ENCODE results near the gene XAF1.
"Not testable (repeated sequence)": the region's sequence is repeated elsewhere in the genome, so short reads cannot be mapped to it uniquely, and the experiment has no call there.

XAF1 gene

DNA sequence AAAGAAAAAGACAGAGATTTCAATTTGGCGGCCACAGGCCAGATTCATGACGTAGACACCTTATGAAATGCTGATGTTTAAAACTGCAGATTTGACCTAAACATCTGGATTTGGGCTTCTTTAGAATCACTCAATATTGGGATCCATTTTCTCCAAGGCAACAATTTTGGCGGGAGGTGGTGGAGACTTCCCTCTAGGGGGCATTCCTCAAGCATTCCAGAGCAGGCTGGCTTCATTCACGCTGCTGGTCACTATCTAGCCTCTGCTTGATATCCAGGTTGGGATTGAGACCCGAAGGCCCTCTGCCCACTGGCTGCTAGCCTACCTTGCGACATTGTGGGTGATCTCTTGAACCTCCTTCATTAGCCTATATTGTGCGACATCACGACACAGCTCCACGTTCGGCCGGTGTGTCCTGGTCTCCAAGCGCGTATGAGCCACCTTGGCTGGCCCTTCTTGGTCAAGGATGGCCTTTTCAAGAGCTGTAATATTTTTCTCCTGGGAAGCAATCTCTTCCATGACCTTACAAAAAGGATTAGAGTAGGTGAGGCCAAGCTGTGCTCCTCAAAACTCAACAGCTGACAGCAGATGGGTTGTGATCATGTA is 44.7 kb downstream of the XAF1 start:
- DNase-seq (ENCODE audit: low spot score), result no peak

DNA sequence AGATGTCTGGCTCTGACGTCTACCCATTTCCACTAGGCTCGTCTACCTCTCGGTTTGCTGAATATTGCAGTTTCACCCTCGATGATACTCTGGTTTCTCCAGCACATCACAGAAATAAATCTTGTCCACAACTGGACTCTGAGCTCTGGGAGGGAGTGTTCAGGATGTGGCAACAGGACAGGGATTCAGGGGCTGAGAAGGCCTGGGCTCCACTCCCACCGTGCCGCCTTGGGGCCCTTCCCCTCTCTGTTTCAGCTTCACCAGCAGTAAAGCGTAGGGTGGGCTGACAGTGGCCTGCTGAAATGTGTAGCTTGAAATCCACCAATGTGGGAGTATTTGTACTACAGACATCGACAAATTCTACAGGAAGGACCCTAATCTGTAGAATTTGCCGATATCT is 55.7 kb downstream of the XAF1 start:
- DNase-seq (ENCODE audit: low spot score), result no peak

DNA sequence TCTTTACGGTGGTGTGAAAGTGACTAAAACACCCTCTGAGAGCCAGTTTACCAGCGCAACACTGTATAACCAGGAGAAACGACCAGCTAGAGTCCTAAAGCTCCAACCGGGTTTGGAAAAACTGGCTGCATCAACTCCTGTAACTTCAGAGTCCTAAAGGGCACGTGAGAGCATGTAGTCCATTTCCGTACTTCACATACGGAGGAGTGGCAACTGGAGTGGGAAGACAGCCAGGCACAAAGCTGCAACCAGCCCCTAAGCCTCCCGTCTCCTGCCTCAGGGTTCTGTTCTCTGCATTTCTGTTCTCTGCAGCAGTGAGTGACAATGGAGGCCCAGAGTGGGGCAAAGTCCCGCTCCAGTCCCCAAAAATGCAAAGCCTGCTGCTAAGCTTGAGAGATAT is 56.4 kb downstream of the XAF1 start:
- DNase-seq (ENCODE audit: low spot score), result no peak

DNA sequence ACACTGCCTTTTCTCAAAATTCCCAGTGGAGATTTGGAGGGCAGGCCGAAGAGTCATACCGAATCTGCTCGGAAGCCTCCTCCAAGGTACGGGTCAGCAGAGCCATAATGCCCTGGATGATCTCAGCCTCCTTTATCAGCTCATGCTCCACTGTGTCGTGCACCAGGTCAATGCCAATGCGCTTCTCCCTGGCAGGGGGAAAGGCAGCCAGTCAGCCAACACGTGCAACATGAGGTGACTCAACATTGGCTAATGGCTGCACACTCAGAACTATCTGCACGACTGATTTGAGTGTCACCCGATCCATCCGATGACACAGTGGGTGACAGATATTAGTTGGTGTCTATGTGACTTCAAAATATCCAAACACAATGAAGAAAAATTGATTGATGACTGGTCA is 59.9 kb downstream of the XAF1 start:
- DNase-seq (ENCODE audit: low spot score), result no peak

DNA sequence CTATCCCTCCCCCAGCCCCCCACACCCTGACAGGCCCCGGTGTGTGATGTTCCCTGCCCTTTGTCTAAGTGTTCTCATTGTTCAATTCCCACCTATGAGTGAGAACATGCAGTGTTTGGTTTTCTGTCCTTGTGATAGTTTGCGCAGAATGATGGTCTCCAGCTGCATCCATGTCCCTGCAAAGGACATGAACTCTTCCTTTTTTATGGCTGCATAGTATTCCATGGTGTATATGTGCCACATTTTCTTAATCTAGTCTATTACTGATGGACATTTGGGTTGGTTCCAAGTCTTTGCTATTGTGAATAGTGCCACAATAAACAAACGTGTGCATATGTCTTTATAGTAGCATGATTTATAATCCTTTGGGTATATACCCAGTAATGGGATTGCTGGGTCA is 60.5 kb downstream of the XAF1 start:
- DNase-seq (ENCODE audit: low spot score), result not testable (repeated sequence)

DNA sequence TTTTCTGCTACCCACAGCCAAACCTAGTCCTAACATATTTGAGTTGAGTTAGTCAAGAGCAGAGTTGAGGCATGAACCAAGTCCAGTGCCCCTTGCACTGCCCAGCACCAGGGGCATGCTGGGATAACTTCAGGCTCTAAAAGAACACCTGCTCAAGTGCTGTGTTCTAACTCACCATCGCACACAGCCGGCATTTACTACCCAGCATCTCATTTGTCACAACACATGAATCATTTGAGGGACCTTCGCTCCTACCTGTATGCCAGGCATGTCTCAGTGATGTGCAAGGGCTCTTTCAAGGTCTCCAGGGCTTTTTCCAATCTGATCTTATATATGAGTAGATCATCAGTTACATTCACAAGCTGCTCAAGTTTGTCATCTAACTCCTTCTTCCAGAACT is 63.1 kb downstream of the XAF1 start:
- DNase-seq (ENCODE audit: low spot score), result no peak

DNA sequence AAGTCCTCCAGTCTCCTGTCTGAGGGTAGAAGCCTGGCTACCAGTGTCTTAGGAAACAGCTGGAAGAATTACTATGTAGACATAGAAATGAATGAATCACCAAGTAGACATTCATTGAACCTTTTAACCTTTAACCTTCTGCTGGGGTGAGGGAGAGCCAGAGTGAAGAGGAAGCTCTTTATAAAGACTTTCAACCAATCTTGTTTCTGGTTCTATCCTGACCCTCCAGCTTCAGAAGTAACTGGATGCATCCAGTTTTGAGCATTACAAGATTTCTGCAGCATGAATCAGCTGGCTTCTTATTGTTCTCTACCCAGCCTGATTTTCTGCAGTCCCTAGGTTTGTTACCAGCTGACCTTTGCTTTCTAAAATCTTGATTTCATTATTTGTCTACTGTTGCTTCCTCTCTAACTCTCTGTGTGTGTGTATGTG is 67.2 kb downstream of the XAF1 start:
- DNase-seq (ENCODE audit: low spot score), result no peak
